Muscle of leg (tissue), 11 donors: ENCODE results near the gene ABCC2. TPM values are rescaled to one million over a fixed set of nuclear protein-coding genes. Genes with fewer than 3 reads are reported as not detected.
"Not testable (repeated sequence)": the region's sequence is repeated elsewhere in the genome, so short reads cannot be mapped to it uniquely, and the experiment has no call there.

Experiments
- DNase-seq: peaks from one replicate; pipeline ENCODE4 v3.0.0; 2013
- H3K27ac ChIP-seq: one replicate; pipeline ENCODE4 v1.5.1; 2013; ENCODE audit warnings: mild to moderate bottlenecking, low read length, control low read depth
- H3K27me3 ChIP-seq: one replicate; pipeline ENCODE4 v1.6.1; 2013; ENCODE audit warnings: low read length; ENCODE audit not compliant: control insufficient read depth, insufficient read depth
- H3K36me3 ChIP-seq: one replicate; pipeline ENCODE4 v1.6.1; 2013; ENCODE audit warnings: low read length; ENCODE audit not compliant: control insufficient read depth, insufficient read depth
- H3K4me1 ChIP-seq: one replicate; pipeline ENCODE4 v1.6.1; 2013; ENCODE audit warnings: low read length; ENCODE audit not compliant: control insufficient read depth, insufficient read depth
- H3K4me3 ChIP-seq: one replicate; pipeline ENCODE4 v1.5.1; 2013; ENCODE audit warnings: low read length, control low read depth
- H3K9me3 ChIP-seq: replicated peaks from 2 replicates; pipeline ENCODE4 v1.6.1; 2013; ENCODE audit warnings: low read depth, low read length; ENCODE audit not compliant: control insufficient read depth
- WGBS: methylation state at CpG from one replicate; pipeline ENCODE4 v1.1.5; 2013; ENCODE audit warnings: missing lambda C conversion rate; ENCODE audit not compliant: insufficient coverage; 5-methylcytosine and 5-hydroxymethylcytosine counted together
- polyA plus RNA-seq, 8 donors: library from polyadenylated mRNA; unstranded; fragments of 120-200 nt; gene quantifications; one replicate each; pipeline versions ENCODE4 v1.2.1 to v1.2.3, GENCODE V29; 2013; ENCODE audit warnings: inconsistent platforms in 1 of 8, low replicate concordance in 1 of 8; ENCODE audit not compliant: insufficient read length in 8 of 8, insufficient read depth in 1 of 8
- total RNA-seq: library from RNA; stranded (reverse); fragments of 120-200 nt; gene quantifications from one replicate; pipeline ENCODE4 v1.2.4, GENCODE V29; 2013

Gene ABCC2
- total and polyA plus RNA-seq, 9 donors = 0.42 to 4.0 (median 0.74) TPM

DNA sequence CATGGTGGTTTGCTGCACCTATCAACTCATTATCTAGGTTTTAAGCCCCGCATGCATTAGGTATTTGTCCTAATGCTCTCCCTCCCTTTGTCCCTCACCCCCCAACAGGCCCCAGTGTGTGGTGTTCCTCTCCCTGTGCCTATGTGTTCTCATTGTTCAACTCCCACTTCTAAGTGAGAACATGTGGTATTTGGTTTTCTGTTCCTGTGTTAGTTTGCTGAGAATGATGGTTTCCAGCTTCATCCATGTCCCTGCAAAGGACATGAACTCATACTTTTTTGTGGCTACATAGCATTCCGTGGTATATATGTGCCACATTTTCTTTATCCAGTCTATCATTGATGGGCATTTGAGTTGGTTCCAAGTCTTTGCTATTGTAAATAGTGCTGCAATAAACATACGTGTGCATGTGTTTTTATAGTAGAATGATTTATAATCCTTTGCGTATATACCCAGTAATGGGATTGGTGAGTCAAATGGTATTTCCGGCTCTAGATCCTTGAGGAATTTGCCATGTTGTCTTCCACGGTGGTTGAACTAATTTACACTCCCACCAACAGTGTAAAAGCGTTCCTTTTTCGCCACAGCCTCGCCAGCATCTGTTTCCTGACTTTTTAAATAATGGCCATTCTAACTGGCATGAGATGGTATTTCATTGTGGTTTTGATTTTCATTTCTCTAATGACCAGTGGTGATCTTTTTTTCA is 81.2 kb downstream of the ABCC2 start:
- H3K4me1 ChIP-seq, H3K4me3 ChIP-seq, H3K9me3 ChIP-seq, H3K27ac ChIP-seq, H3K36me3 ChIP-seq, H3K27me3 ChIP-seq, DNase-seq: not testable (repeated sequence)
- no CpG with 5 or more reads among the region's 9 CpGs for WGBS

DNA sequence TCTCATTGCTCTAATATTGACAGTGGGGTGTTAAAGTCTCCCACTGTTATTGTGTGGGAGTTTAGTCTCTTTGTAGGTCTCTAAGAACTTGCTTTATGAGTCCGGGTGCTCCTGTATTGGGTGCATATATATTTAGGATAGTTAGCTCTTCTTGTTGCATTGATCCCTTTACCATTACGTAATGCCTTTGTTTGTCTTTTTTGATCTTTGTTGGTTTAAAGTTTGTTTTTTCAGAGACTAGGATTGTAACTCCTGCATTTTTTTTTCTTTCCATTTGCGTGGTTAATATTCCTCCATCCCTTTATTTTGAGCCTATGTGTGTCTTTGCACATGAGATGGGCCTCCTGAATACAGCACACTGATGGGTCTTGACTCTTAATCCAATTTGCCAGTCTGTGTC is 84.8 kb downstream of the ABCC2 start:
- H3K27me3 ChIP-seq, DNase-seq, H3K4me1 ChIP-seq, H3K9me3 ChIP-seq, H3K27ac ChIP-seq, H3K36me3 ChIP-seq, H3K4me3 ChIP-seq: not testable (repeated sequence)
- WGBS = no CpG with 5 or more reads among the region's 3 CpGs

DNA sequence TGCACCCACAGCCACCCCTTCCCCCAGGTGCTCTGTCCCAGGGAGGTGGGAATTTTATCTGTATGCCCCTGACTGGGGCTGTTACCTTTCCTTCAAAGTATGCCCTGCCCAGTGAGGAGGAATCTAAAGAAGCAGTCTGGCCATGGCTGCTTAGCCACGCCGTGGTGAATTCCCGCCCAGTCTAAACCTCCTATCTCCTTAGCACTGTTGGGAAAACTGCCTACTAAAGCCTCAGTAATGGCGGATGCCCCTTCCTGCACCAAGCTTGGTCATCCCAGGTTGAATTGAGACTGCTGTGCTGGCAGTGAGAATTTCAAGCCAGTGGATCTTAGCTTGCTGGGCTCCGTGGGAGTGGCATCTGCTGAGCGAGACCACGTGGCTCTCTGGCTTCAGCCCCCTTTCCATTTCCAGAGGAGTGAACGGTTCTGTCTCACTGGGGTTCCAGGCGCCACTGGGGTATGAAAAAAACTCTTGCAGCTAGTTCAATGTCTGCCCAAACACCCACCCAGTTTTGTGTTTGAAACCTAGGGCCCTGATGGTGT is 87.2 kb downstream of the ABCC2 start:
- Histone ChIP-seq H3K36me3 (no peaks in the 10 kb centered on the region), H3K27me3 (no peaks in the 10 kb centered on the region), H3K4me3 (no peak overlapping the region), H3K27ac (no peak overlapping the region), H3K9me3 (peaks cover 2% of the 10 kb centered on the region), H3K4me1 (no peaks in the 10 kb centered on the region)
- WGBS = 73% methylated on average over 7 of the region's 9 CpGs
- no peak for DNase-seq

DNA sequence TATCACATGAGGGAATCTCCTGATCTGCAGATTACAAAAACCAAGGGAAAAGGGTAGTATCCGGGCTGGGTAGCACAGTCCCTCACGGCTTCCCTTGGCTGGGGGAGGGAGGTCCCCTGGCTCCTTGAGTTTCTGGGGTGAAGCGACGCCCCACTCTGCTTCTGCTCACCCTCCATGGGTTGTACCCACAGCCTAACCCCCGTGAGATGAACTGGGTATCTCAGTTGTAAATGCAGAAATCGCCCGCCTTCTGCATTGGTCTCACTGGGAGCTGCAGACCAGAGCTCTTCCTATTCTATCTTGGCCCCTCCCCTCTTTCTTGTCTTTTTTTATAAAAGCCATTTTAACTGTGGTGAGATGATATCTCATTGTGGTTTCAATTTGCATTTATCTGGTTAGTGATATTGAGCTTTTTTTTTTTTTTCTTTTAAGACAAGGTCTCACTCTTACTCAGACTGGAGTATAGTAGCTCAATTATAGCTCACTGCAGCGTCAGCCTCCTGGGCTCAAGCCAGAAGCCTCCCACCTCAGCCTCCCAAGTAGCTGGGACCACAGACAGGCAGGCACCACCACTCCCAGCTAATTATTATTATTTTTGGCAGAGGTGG is 87.8 kb downstream of the ABCC2 start:
- no peak overlapping the region for H3K4me3 ChIP-seq
- no peaks in the 10 kb centered on the region for H3K36me3 ChIP-seq
- no peak for DNase-seq
- no peaks in the 10 kb centered on the region for H3K27me3 ChIP-seq
- H3K4me1 ChIP-seq = no peaks in the 10 kb centered on the region
- H3K27ac ChIP-seq = no peak overlapping the region
- peaks cover 2% of the 10 kb centered on the region for H3K9me3 ChIP-seq
- no CpG with 5 or more reads among the region's 8 CpGs for WGBS

DNA sequence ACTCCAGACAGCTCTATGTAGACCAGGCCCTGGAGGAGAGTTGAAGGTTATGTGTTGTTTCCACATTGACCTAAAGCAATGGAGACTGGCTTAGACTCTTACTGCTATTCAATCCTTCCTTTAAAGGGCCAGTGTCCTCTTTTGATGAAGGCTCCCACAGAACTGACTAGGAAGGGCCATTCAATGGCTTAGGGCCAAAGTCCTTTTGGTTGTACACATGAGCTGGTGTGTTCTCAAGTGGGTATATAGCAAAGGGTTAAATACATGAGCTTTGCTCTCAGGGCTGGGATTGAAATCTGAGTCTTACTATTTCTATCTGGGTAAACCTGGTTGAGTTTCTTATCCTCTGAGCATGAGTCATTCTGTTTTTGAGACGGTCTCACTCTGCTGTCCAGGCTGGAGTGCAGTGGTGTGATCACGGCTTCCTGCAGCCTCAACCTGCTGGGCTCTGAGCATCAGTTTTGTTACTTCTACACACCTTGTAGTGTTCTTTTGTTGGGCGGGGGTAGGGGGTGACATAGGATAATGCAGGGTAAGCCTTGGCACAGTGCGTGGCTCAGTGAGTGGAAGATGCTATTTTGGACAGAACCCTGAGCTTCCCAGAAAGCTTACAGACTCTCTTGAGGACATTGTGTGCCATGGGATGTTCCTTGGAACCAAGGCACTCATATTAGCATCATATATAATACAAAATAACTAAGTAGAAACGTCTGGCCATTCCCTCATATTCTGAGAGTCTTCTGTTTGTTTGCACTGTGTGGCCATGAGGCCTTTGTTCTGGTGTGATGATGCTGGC is 90.1 kb downstream of the ABCC2 start:
- H3K4me3 ChIP-seq = no peak overlapping the region
- H3K27ac ChIP-seq = no peak overlapping the region
- H3K4me1 ChIP-seq = no peaks in the 10 kb centered on the region
- DNase-seq = no peak
- 61% methylated on average over 2 of the region's 5 CpGs for WGBS
- H3K9me3 ChIP-seq = no peaks in the 10 kb centered on the region
- H3K27me3 ChIP-seq = no peaks in the 10 kb centered on the region
- H3K36me3 ChIP-seq = peaks cover 11% of the 10 kb centered on the region

DNA sequence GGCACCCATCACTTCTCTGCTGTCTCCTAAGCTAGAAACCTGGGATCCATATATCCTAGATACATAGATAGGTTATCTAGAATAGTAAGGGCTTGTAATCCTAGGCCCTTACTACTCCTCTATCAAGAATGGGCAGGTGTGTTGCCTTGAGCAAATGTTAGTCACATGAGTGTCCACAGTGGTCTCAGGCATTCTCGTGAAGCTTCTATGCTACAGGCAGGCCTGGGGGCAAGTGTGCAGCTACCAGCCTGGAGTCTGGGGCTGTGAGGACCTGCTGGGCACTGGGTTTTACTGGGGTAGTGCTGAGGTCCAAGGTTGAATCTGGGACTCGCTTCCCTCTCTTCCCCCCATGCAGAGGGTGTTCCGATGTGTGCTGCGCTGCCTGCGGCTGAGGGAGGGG is 91.4 kb downstream of the ABCC2 start:
- no peak overlapping the region for H3K27ac ChIP-seq
- H3K36me3 ChIP-seq = peaks cover 22% of the 10 kb centered on the region
- H3K9me3 ChIP-seq = no peaks in the 10 kb centered on the region
- H3K27me3 ChIP-seq = no peaks in the 10 kb centered on the region
- 93% methylated on average over 2 of the region's 5 CpGs for WGBS
- no peak for DNase-seq
- no peaks in the 10 kb centered on the region for H3K4me1 ChIP-seq
- no peak overlapping the region for H3K4me3 ChIP-seq

DNA sequence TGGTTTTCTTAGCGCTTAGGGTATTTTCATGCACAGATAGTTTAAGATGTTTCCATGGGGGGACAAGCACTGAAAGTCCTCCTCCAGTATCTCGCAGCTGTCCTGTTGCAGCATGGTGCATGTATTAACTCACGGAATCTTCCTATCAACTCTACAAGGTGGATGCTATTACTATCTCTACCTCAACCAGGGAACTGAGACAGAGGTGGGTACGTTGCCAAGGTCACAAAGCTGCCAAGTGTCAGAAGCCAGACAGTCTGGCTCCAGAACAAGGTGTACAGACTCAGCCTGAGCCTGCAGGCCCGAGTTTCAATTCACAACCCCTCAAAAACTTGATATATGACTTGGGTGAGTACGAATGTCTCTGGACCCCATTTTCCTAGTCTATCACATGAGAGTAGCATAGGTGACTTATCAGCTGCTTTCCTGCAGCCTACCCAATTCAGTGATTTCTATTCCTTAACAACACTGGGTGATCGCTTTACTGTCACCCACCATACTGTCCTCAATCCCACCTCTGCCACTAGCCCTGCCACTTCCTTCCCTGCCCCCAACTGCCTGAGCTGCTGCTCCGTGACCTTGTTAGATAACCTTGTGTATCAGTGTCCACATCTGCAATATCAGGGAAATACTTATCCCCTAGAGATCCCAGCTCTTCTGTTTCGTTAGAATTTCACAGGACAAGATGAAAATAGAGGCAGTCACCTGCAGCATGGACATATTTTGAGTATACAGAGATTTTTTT is 92.1 kb downstream of the ABCC2 start:
- Histone ChIP-seq H3K36me3 (peaks cover 23% of the 10 kb centered on the region), H3K4me3 (no peak overlapping the region), H3K4me1 (no peaks in the 10 kb centered on the region), H3K27me3 (no peaks in the 10 kb centered on the region), H3K9me3 (no peaks in the 10 kb centered on the region), H3K27ac (no peak overlapping the region)
- DNase-seq = no peak
- WGBS = 91% methylated on average over 6 of the region's 9 CpGs

DNA sequence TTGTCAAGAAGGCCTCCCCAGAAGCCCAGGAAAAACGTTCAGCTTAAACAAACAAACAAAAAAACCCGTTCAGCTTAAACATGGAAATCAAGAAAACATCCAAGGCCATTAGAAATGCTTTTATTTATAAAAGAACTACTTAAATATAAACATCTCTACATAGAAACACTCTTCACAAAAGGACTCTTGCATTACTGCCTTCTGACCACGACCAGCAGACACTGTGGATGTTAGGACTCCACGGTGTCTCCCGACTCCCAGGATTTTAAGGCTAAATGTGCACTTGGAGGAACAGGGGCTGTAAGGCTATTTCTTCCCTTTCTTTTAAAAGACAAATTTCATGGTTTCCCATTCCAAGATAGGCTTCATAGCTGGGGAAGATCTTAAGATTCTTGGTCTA is 93.0 kb downstream of the ABCC2 start:
- peaks cover 32% of the 10 kb centered on the region for H3K36me3 ChIP-seq
- no peak overlapping the region for H3K27ac ChIP-seq
- H3K4me3 ChIP-seq = no peak overlapping the region
- H3K27me3 ChIP-seq = no peaks in the 10 kb centered on the region
- no CpG with 5 or more reads among the region's 5 CpGs for WGBS
- no peaks in the 10 kb centered on the region for H3K9me3 ChIP-seq
- no peaks in the 10 kb centered on the region for H3K4me1 ChIP-seq
- no peak for DNase-seq

DNA sequence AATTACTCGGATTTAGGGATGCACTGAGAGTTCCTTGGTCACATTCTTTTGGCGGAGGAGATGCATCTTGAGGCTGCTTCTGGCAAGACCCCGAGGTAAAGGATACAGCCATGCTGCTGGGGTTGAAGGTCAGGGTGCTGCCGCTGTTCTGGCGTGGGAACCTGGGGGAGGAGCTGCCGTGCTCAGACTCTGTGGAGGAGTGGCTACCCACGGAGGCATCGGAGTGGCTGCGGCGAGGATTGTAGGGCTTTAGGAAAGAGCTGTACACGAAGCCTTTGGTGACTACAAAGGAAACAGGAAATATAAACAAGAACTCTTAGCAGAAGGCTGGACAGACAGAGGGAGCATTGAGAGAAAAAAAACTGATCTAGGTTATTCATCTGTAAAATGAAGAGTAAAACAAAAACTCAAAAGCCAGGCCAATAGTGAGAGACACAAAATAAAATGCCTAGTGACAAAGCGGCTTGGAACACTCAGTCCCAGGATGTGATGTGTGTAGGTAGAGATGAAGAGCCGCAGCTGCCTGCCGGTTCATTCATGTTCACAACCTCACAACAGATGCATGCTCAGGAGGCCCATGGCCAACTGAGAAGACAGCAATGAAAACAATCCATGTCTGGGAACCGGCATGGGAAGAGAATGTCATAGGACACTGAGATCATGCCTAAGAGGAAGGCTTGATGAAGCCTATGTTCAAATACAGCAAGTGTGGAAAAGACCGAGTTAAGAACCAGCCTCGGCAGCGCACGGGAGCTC is 97.8 kb downstream of the ABCC2 start:
- peaks cover 58% of the 10 kb centered on the region for H3K36me3 ChIP-seq
- H3K4me1 ChIP-seq = no peaks in the 10 kb centered on the region
- no peak overlapping the region for H3K27ac ChIP-seq
- no peak for DNase-seq
- H3K4me3 ChIP-seq = no peak overlapping the region
- H3K27me3 ChIP-seq = no peaks in the 10 kb centered on the region
- no peaks in the 10 kb centered on the region for H3K9me3 ChIP-seq
- WGBS = 79% methylated on average over 13 of the region's 19 CpGs
